Measurements from ENCODE around the gene UMODL1.

DNA sequence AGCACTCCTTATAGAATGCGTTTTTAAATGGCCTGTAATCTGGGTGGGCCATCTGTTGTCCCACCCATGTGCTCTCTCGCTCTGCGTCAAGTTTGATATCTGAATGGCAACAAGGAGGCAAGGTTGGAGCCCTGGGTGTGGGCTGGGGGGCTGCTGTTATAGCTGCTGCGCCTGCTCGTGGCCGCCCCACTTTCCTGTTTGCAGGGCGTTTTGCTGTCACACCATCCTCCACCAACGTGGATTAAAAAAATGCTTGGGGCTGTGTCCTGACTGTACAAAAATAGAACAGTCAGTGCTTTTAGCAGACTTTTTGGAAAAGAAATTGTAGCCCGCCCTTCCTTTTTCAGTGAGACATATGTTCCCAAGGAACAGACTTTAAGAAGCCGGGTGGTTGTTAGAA is 25.4 kb downstream of the UMODL1 start:
- no peak for TF ChIP-seq POLR2A (IDR thresholded peaks at IDR 0.05)
- TF ChIP-seq, protein P1, sequence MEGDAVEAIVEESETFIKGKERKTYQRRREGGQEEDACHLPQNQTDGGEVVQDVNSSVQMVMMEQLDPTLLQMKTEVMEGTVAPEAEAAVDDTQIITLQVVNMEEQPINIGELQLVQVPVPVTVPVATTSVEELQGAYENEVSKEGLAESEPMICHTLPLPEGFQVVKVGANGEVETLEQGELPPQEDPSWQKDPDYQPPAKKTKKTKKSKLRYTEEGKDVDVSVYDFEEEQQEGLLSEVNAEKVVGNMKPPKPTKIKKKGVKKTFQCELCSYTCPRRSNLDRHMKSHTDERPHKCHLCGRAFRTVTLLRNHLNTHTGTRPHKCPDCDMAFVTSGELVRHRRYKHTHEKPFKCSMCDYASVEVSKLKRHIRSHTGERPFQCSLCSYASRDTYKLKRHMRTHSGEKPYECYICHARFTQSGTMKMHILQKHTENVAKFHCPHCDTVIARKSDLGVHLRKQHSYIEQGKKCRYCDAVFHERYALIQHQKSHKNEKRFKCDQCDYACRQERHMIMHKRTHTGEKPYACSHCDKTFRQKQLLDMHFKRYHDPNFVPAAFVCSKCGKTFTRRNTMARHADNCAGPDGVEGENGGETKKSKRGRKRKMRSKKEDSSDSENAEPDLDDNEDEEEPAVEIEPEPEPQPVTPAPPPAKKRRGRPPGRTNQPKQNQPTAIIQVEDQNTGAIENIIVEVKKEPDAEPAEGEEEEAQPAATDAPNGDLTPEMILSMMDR (IDR thresholded peaks at IDR 0.05), result no peak

Data from suprapubic skin (tissue), 3 donors.